SK-N-SH (cell line): ENCODE results near the gene TRIM9. TPM values are rescaled to one million over a fixed set of nuclear protein-coding genes. Genes with fewer than 3 reads are reported as not detected.

ENCODE experiments used
- CTCF ChIA-PET: fragments of 300-600, 350-600 bp; formaldehyde crosslinking; extraction: SDS; loops from one replicate; lab custom pipeline; 2021; lab: Yijun Ruan, JAX
- POLR2A ChIA-PET: fragments of 350-600 bp; sonication (Branson Sonifier 250); formaldehyde crosslinking; extraction: SDS; loops from one replicate; lab custom pipeline; 2020; ENCODE audit warnings: antibody characterized with exemption, inconsistent platforms; lab: Yijun Ruan, JAX
- DNase-seq: peaks from one replicate; pipeline ENCODE4 v3.0.0; 2012
- H2AFZ ChIP-seq: fragments of 200-600 bp; sonication (generic); 2 replicates; pipeline ENCODE4 v1.8.1; 2016; ENCODE audit warnings: antibody characterized with exemption, mild to moderate bottlenecking, low read depth
- H3F3A ChIP-seq: fragments of 200-600 bp; sonication (generic); replicated peaks from 2 replicates; pipeline ENCODE3; 2016; ENCODE audit warnings: antibody characterized with exemption, mild to moderate bottlenecking; ENCODE audit not compliant: insufficient read depth
- H3K27ac ChIP-seq, 2 experiments: fragments of 200-500 bp in 1 of 2; fragments of 200-600 bp in 1 of 2; sonication (Bioruptor generic) in 1 of 2; sonication (generic), shearing (Covaris generic) in 1 of 2; 2 replicates each; pipeline versions ENCODE4 v1.5.1 to v1.6.1; 2014 to 2016; ENCODE audit warnings: low read depth in 2 of 2, inconsistent platforms in 1 of 2, low read length in 1 of 2, mild to moderate bottlenecking in 1 of 2, mixed read lengths in 1 of 2
- H3K27me3 ChIP-seq: fragments of 200-600 bp; sonication (generic), shearing (Covaris generic); 2 replicates; pipeline ENCODE4 v1.6.1; 2016; ENCODE audit warnings: mixed run types; ENCODE audit not compliant: insufficient read depth
- H3K36me3 ChIP-seq, 2 experiments: fragments of 200-500 bp in 1 of 2; fragments of 200-600 bp in 1 of 2; sonication (Bioruptor generic) in 1 of 2; sonication (generic) in 1 of 2; replicated peaks in 1 of 2; 2 replicates each; pipeline versions ENCODE3 to v1.5.1; 2014 to 2016; ENCODE audit warnings: low read length in 1 of 2, mild to moderate bottlenecking in 1 of 2; ENCODE audit not compliant: insufficient read depth in 2 of 2, control insufficient read depth in 1 of 2
- H3K4me1 ChIP-seq, 2 experiments: fragments of 200-500 bp in 1 of 2; fragments of 200-600 bp in 1 of 2; sonication (Bioruptor generic) in 1 of 2; sonication (generic), shearing (Covaris generic) in 1 of 2; 2 replicates each; pipeline versions ENCODE4 v1.5.1 to v1.6.1; 2014 to 2016; ENCODE audit warnings: low read depth in 1 of 2, low read length in 1 of 2, mixed run types in 1 of 2; ENCODE audit not compliant: insufficient read depth in 2 of 2, control insufficient read depth in 1 of 2
- H3K4me2 ChIP-seq: fragments of 200-600 bp; sonication (generic), shearing (Covaris generic); 2 replicates; pipeline ENCODE4 v1.6.1; 2017; ENCODE audit warnings: mixed run types
- H3K4me3 ChIP-seq, 2 experiments: fragments of 200-500 bp in 1 of 2; fragments of 200-600 bp in 1 of 2; sonication (Bioruptor generic) in 1 of 2; sonication (generic), shearing (Covaris generic) in 1 of 2; 2 replicates each; pipeline versions ENCODE4 v1.5.1 to v1.8.1; 2014 to 2016; ENCODE audit warnings: low read depth in 2 of 2, inconsistent platforms in 1 of 2, low read length in 1 of 2, mild to moderate bottlenecking in 1 of 2, mixed read lengths in 1 of 2, moderate library complexity in 1 of 2
- H3K79me2 ChIP-seq: fragments of 200-600 bp; sonication (generic); 2 replicates; pipeline ENCODE4 v1.8.1; 2017; ENCODE audit warnings: mild to moderate bottlenecking; ENCODE audit not compliant: insufficient read depth
- H3K9ac ChIP-seq: fragments of 200-600 bp; sonication (generic); 2 replicates; pipeline ENCODE4 v1.6.1; 2017; ENCODE audit warnings: mixed run types
- H3K9me2 ChIP-seq: fragments of 200-600 bp; sonication (generic); 2 replicates; pipeline ENCODE4 v1.6.1; 2017; ENCODE audit warnings: mixed run types
- H3K9me3 ChIP-seq: fragments of 200-600 bp; sonication (generic); 2 replicates; pipeline ENCODE4 v1.6.1; 2017; ENCODE audit warnings: mixed run types, mild to moderate bottlenecking, moderate library complexity
- H4K20me1 ChIP-seq: fragments of 200-600 bp; sonication (generic); 2 replicates; pipeline ENCODE4 v1.6.1; 2017; ENCODE audit warnings: mild to moderate bottlenecking, mixed run types; ENCODE audit not compliant: insufficient read depth
- EP300 ChIP-seq, 2 experiments: IDR thresholded peaks; 2 replicates each; pipeline versions ENCODE4 v1.4.0 to v1.6.1; 2012; ENCODE audit warnings: borderline replicate concordance in 1 of 2, low read depth in 1 of 2, low read length in 1 of 2
- FOSL2 ChIP-seq: IDR thresholded peaks from 2 replicates; pipeline ENCODE4 v1.4.0; 2012; ENCODE audit warnings: low read depth, mild to moderate bottlenecking, moderate library complexity, borderline replicate concordance
- FOXJ3 ChIP-seq: sonication (generic); formaldehyde crosslinking; IDR thresholded peaks from 2 replicates; pipeline ENCODE4 v1.5.1; 2020; ENCODE audit warnings: mild to moderate bottlenecking, missing genetic modification reagents
- FOXM1 ChIP-seq: IDR thresholded peaks from 2 replicates; pipeline ENCODE4 v1.4.0; 2012; ENCODE audit warnings: low read depth, mild to moderate bottlenecking
- GABPA ChIP-seq: IDR thresholded peaks from 2 replicates; pipeline ENCODE4 v1.4.0; 2012; ENCODE audit warnings: low read depth, mild to moderate bottlenecking
- GATA2 ChIP-seq: sonication (generic); formaldehyde crosslinking; IDR thresholded peaks from 2 replicates; pipeline ENCODE4 v1.5.0; 2020; ENCODE audit warnings: mild to moderate bottlenecking, missing genetic modification reagents
- MAX ChIP-seq: IDR thresholded peaks from 2 replicates; pipeline ENCODE4 v1.4.0; 2012; ENCODE audit warnings: low read depth
- MEF2A ChIP-seq: IDR thresholded peaks from 2 replicates; pipeline ENCODE4 v1.4.0; 2012; ENCODE audit warnings: low read depth, borderline replicate concordance
- NFIC ChIP-seq: IDR thresholded peaks from 2 replicates; pipeline ENCODE4 v1.4.0; 2012; ENCODE audit warnings: borderline replicate concordance
- NRF1 ChIP-seq: IDR thresholded peaks from 2 replicates; pipeline ENCODE4 v1.6.1; 2012; ENCODE audit warnings: low read depth, mild to moderate bottlenecking, low read length
- PBX3 ChIP-seq: IDR thresholded peaks from 2 replicates; pipeline ENCODE4; 2012
- POLR2AphosphoS5 ChIP-seq: IDR thresholded peaks from 2 replicates; pipeline ENCODE4 v1.6.1; 2012; ENCODE audit warnings: low read depth, low read length
- RAD21 ChIP-seq: IDR thresholded peaks from 2 replicates; pipeline ENCODE4 v1.6.1; 2012; ENCODE audit warnings: mild to moderate bottlenecking, low read length
- RCOR1 ChIP-seq: fragments of 150-350 bp; IDR thresholded peaks from 2 replicates; pipeline ENCODE4 v1.6.1; 2017; ENCODE audit warnings: antibody characterized with exemption, low read length
- RFX5 ChIP-seq: IDR thresholded peaks from 2 replicates; pipeline ENCODE4 v1.6.1; 2012; ENCODE audit warnings: mild to moderate bottlenecking, improper control_type of control experiment, low read length
- RXRA ChIP-seq: IDR thresholded peaks from 2 replicates; pipeline ENCODE4 v1.4.0; 2012; ENCODE audit warnings: low read depth, mild to moderate bottlenecking, borderline replicate concordance
- SIN3A ChIP-seq: IDR thresholded peaks from 2 replicates; pipeline ENCODE4 v1.6.1; 2012; ENCODE audit warnings: low read depth, mild to moderate bottlenecking, low read length, moderate library complexity, borderline replicate concordance
- SMC3 ChIP-seq: IDR thresholded peaks from 2 replicates; pipeline ENCODE4 v1.6.1; 2012; ENCODE audit warnings: low read depth, low read length, improper control_type of control experiment
- TAF1 ChIP-seq: IDR thresholded peaks from 2 replicates; pipeline ENCODE4 v1.6.1; 2012; ENCODE audit warnings: low read depth, mild to moderate bottlenecking, low read length, moderate library complexity, borderline replicate concordance
- TCF12 ChIP-seq: IDR thresholded peaks from 2 replicates; pipeline ENCODE4 v1.4.0; 2012
- USF1 ChIP-seq: IDR thresholded peaks from 2 replicates; pipeline ENCODE4 v1.4.0; 2012; ENCODE audit warnings: low read depth, borderline replicate concordance
- USF2 ChIP-seq: fragments of 150-350 bp; IDR thresholded peaks from 2 replicates; pipeline ENCODE4 v1.6.1; 2017; ENCODE audit warnings: antibody characterized with exemption, low read length, low read depth, borderline replicate concordance
- ZBTB33 ChIP-seq: IDR thresholded peaks from 2 replicates; pipeline ENCODE4 v1.4.0; 2012; ENCODE audit warnings: low read depth, borderline replicate concordance
- WGBS: methylation state at CpG from one replicate; pipeline ENCODE4 v1.1.6; 2017; ENCODE audit warnings: low lambda C conversion rate; 5-methylcytosine and 5-hydroxymethylcytosine counted together
- polyA plus RNA-seq, 3 experiments: library from polyadenylated mRNA; depleted of rRNA; stranded (reverse); fragments of >200 nt; gene quantifications; 2 replicates each; pipeline ENCODE4 v1.2.3, GENCODE V29; 2012

TRIM9 gene
- polyA plus RNA-seq, 1 of the 3 experiments (the other 2 are of a cell fraction): 3.9 TPM

GRCh38 chr14:51012055-51012454, 82.8 kb downstream of the TRIM9 start:
- Histone ChIP-seq H3K79me2 (no peaks in the 10 kb centered on the region), H3K4me1 (peaks cover 8 to 20% of the 10 kb centered on the region in 2 experiments), H3F3A (peaks cover 7% of the 10 kb centered on the region), H3K4me3 (no peak overlapping the region), H3K27me3 (no peaks in the 10 kb centered on the region), H3K36me3 (peaks cover 0 to 4% of the 10 kb centered on the region in 2 experiments), H3K9ac (no peak overlapping the region), H3K9me3 (no peaks in the 10 kb centered on the region), H2AFZ (no peak overlapping the region), H3K9me2 (no peaks in the 10 kb centered on the region), H3K4me2 (no peak overlapping the region), H3K27ac (no peak overlapping the region), H4K20me1 (no peaks in the 10 kb centered on the region)
- WGBS: 92% methylated on average over 3 of the region's 3 CpGs
- no peak for DNase-seq
- TF ChIP-seq RAD21: no peak
- no peak for TF ChIP-seq FOSL2
- no peak for TF ChIP-seq MAX
- no peak for TF ChIP-seq RXRA
- TF ChIP-seq MEF2A: no peak
- no peak for TF ChIP-seq RFX5
- no peak for TF ChIP-seq USF2
- no peak for TF ChIP-seq GABPA
- TF ChIP-seq POLR2AphosphoS5: no peak
- no peak for TF ChIP-seq GATA2
- TF ChIP-seq SIN3A: no peak
- TF ChIP-seq TAF1: no peak
- TF ChIP-seq NFIC: no peak
- no peak for TF ChIP-seq FOXM1
- TF ChIP-seq ZBTB33: no peak
- TF ChIP-seq FOXJ3 (CRISPR knock-in tag): no peak
- ChIA-PET POLR2A (no interaction called here), CTCF (no interaction called here)

GRCh38 chr14:51008446-51008845, 86.5 kb downstream of the TRIM9 start:
- no peak for DNase-seq
- Histone ChIP-seq H3F3A (peaks cover 37% of the 10 kb centered on the region), H3K4me2 (no peak overlapping the region), H3K79me2 (no peaks in the 10 kb centered on the region), H3K9me2 (no peaks in the 10 kb centered on the region), H2AFZ (no peak overlapping the region), H3K9me3 (no peaks in the 10 kb centered on the region), H4K20me1 (no peaks in the 10 kb centered on the region), H3K27me3 (no peaks in the 10 kb centered on the region), H3K9ac (no peak overlapping the region), H3K4me1 (peaks cover 23 to 47% of the 10 kb centered on the region in 2 experiments), H3K4me3 (no peak overlapping the region), H3K27ac (peak overlapping the region in 1 of 2 experiments; percentile 89; a peak in 3 of 4 replicates), H3K36me3 (peaks cover 0 to 4% of the 10 kb centered on the region in 2 experiments)
- TF ChIP-seq RXRA: no peak
- no peak for TF ChIP-seq MEF2A
- 0 out of 2 replicates have a peak, but pooled peaks have one; percentile 11 for TF ChIP-seq PBX3
- peak; percentile 49; the same call in 1 of the 2 replicates for TF ChIP-seq TCF12
- no peak for TF ChIP-seq USF1
- TF ChIP-seq SIN3A: no peak
- no peak for TF ChIP-seq GABPA
- no peak for TF ChIP-seq RCOR1
- no peak for TF ChIP-seq NRF1
- TF ChIP-seq POLR2AphosphoS5: no peak
- no peak for TF ChIP-seq TAF1
- TF ChIP-seq SMC3: no peak
- TF ChIP-seq MAX: no peak
- TF ChIP-seq EP300 (IDR thresholded peaks at IDR 0.05; ENCODE audit: borderline replicate concordance in 1 of 2, low read depth in 1 of 2, low read length in 1 of 2): no peak
- CTCF ChIA-PET: interaction anchor here (2.9 kb wide), 1 partner anchor 53 kb away, joined by 8 read pairs; no protein-coding TSS in a partner anchor
- POLR2A ChIA-PET: no interaction called here
